GM23338 (cell line): ENCODE results near the gene MRPL2. TPM values are rescaled to one million over a fixed set of nuclear protein-coding genes. Genes with fewer than 3 reads are reported as not detected.

ENCODE experiments used
- ATAC-seq: fragments of 200-7000 bp; cut with Tn5 transposase; 3 replicates; pipeline ENCODE4 v1.9.1; 2020
- DNase-seq: peaks from one replicate; pipeline ENCODE4 v3.0.0-alpha.2; 2015; ENCODE audit warnings: low spot score
- H2AFZ ChIP-seq: fragments of 200-600 bp; sonication (generic); 2 replicates; pipeline ENCODE4 v1.8.0; 2016; ENCODE audit warnings: antibody characterized with exemption, mild to moderate bottlenecking, moderate library complexity
- H3F3A ChIP-seq: fragments of 200-600 bp; sonication (generic); replicated peaks from 2 replicates; pipeline ENCODE4 v1.8.0; 2017; ENCODE audit warnings: antibody characterized with exemption, mixed run types, low read depth
- H3K27ac ChIP-seq: fragments of 200-600 bp; sonication (generic); 2 replicates; pipeline ENCODE4 v1.6.1; 2016; ENCODE audit warnings: low read depth
- H3K27me3 ChIP-seq: fragments of 200-600 bp; sonication (generic); 2 replicates; pipeline ENCODE4 v1.8.0; 2016; ENCODE audit warnings: mild to moderate bottlenecking, mixed run types, moderate library complexity; ENCODE audit not compliant: insufficient read depth
- H3K36me3 ChIP-seq: fragments of 200-600 bp; sonication (generic); 2 replicates; pipeline ENCODE4 v1.8.0; 2016; ENCODE audit warnings: mild to moderate bottlenecking; ENCODE audit not compliant: insufficient read depth
- H3K4me1 ChIP-seq: fragments of 200-600 bp; sonication (generic); 2 replicates; pipeline ENCODE4 v1.8.0; 2016; ENCODE audit warnings: mild to moderate bottlenecking, moderate library complexity; ENCODE audit not compliant: insufficient read depth
- H3K4me2 ChIP-seq: fragments of 200-600 bp; sonication (generic); 2 replicates; pipeline ENCODE4 v1.7.1; 2017; ENCODE audit warnings: mixed run types
- H3K4me3 ChIP-seq: fragments of 200-600 bp; sonication (generic); 2 replicates; pipeline ENCODE4 v1.6.1; 2016; ENCODE audit warnings: mixed run types
- H3K79me2 ChIP-seq: fragments of 200-600 bp; sonication (generic); replicated peaks from 2 replicates; pipeline ENCODE4 v1.8.0; 2017; ENCODE audit warnings: mild to moderate bottlenecking; ENCODE audit not compliant: insufficient read depth
- H3K9me2 ChIP-seq: fragments of 200-600 bp; sonication (generic); 2 replicates; pipeline ENCODE4 v1.8.0; 2017; ENCODE audit not compliant: insufficient read depth
- H4K20me1 ChIP-seq: fragments of 200-600 bp; sonication (generic); replicated peaks from 2 replicates; pipeline ENCODE4 v1.8.0; 2017; ENCODE audit warnings: mild to moderate bottlenecking; ENCODE audit not compliant: insufficient read depth
- H3K27ac Mint-ChIP-seq: 2 replicates; pipeline ENCODE4 v1.8.0; 2020; ENCODE audit warnings: inconsistent platforms, mild to moderate bottlenecking, moderate library complexity, mixed read lengths
- H3K27me3 Mint-ChIP-seq: 3 replicates; pipeline ENCODE4 v1.8.0; 2022; ENCODE audit warnings: low read depth, mild to moderate bottlenecking, moderate library complexity, mixed read lengths, inconsistent platforms; ENCODE audit not compliant: insufficient read depth, poor library complexity
- H3K36me3 Mint-ChIP-seq: 3 replicates; pipeline ENCODE4 v1.8.0; 2021; ENCODE audit warnings: low read depth, mild to moderate bottlenecking, inconsistent platforms, moderate library complexity, mixed read lengths
- H3K4me1 Mint-ChIP-seq: 3 replicates; pipeline ENCODE4 v1.8.0; 2020; ENCODE audit warnings: mild to moderate bottlenecking, inconsistent platforms, mixed read lengths
- H3K4me3 Mint-ChIP-seq: 3 replicates; pipeline ENCODE4 v1.8.0; 2021; ENCODE audit warnings: moderate library complexity, mild to moderate bottlenecking, inconsistent platforms, mixed read lengths
- H3K9me3 Mint-ChIP-seq: 3 replicates; pipeline ENCODE4 v1.8.0; 2020; ENCODE audit warnings: moderate library complexity, mild to moderate bottlenecking, inconsistent platforms, mixed read lengths
- CREB1 ChIP-seq: fragments of 250-450 bp; sonication (Bioruptor Pico); IDR thresholded peaks from 2 replicates; pipeline ENCODE4 v1.5.0; 2020; ENCODE audit warnings: low read depth, mild to moderate bottlenecking, moderate library complexity
- EZH2 ChIP-seq: fragments of 200-600 bp; sonication (generic); IDR thresholded peaks from one replicate; pipeline ENCODE4 v1.8.0; 2017; ENCODE audit warnings: antibody characterized with exemption, mild to moderate bottlenecking, low read depth; ENCODE audit not compliant: unreplicated experiment
- EZH2phosphoT487 ChIP-seq: fragments of 200-600 bp; sonication (generic); IDR thresholded peaks from one replicate; pipeline ENCODE4 v1.8.1; 2018; ENCODE audit warnings: antibody characterized with exemption; ENCODE audit not compliant: unreplicated experiment
- JUNB ChIP-seq: IDR thresholded peaks from one replicate; pipeline ENCODE4 v1.6.1; 2016; ENCODE audit warnings: antibody characterized with exemption; ENCODE audit not compliant: unreplicated experiment
- NANOG ChIP-seq: IDR thresholded peaks from 2 replicates; pipeline ENCODE4 v1.6.1; 2016; ENCODE audit warnings: antibody characterized with exemption, borderline replicate concordance
- POLR2AphosphoS5 ChIP-seq: IDR thresholded peaks from 2 replicates; pipeline ENCODE4 v1.6.1; 2016; ENCODE audit warnings: antibody characterized with exemption, low read depth
- STAT1 ChIP-seq: IDR thresholded peaks from one replicate; pipeline ENCODE4 v1.6.1; 2016; ENCODE audit warnings: antibody characterized with exemption; ENCODE audit not compliant: unreplicated experiment
- ZNF114 ChIP-seq: fragments of 250-450 bp; sonication (Bioruptor Pico); IDR thresholded peaks from 2 replicates; pipeline ENCODE4 v1.5.0; 2020; ENCODE audit warnings: mild to moderate bottlenecking, moderate library complexity
- ZNF331 ChIP-seq: fragments of 250-450 bp; sonication (Bioruptor Pico); IDR thresholded peaks from 2 replicates; pipeline ENCODE4 v1.5.0; 2020; ENCODE audit warnings: low read depth, mild to moderate bottlenecking, moderate library complexity
- polyA plus RNA-seq: library from polyadenylated mRNA; unstranded; fragments of >200 nt; fragmentation: Nextera tagmentation; extraction: Ambion mirVana; gene quantifications from 2 replicates; pipeline ENCODE4 v1.2.1, GENCODE V29; 2016
- total RNA-seq: library from RNA; depleted of rRNA; stranded (reverse); fragments of >200 nt; shearing (Covaris generic); gene quantifications from 2 replicates; pipeline ENCODE4 v1.2.3, GENCODE V29; 2014
- TF ChIP-seq, protein P1 (sequence below): fragments of 250-450 bp; sonication (Bioruptor Pico); IDR thresholded peaks from 2 replicates; pipeline ENCODE4 v1.5.0; 2020; ENCODE audit warnings: mild to moderate bottlenecking, moderate library complexity
- TF ChIP-seq, protein P2 (sequence below): IDR thresholded peaks from 2 replicates; pipeline ENCODE4 v1.6.1; 2016; ENCODE audit warnings: antibody characterized with exemption
- TF ChIP-seq, protein P3 (sequence below), 2 experiments: fragments of 200-600 bp in 1 of 2; sonication (generic) in 1 of 2; conservative IDR thresholded peaks; 2 replicates each; pipeline versions ENCODE4 v1.5.1 to v1.6.1; 2016 to 2017; ENCODE audit warnings: antibody characterized with exemption in 2 of 2, low read depth in 2 of 2, mild to moderate bottlenecking in 2 of 2, moderate library complexity in 1 of 2
- TF ChIP-seq, protein P4 (sequence below): IDR thresholded peaks from one replicate; pipeline ENCODE4 v1.6.1; 2018; ENCODE audit warnings: antibody characterized with exemption; ENCODE audit not compliant: unreplicated experiment

The MRPL2 gene
- total and polyA plus RNA-seq, 2 experiments from 2014 or later, result 32.3 to 128 TPM

DNA sequence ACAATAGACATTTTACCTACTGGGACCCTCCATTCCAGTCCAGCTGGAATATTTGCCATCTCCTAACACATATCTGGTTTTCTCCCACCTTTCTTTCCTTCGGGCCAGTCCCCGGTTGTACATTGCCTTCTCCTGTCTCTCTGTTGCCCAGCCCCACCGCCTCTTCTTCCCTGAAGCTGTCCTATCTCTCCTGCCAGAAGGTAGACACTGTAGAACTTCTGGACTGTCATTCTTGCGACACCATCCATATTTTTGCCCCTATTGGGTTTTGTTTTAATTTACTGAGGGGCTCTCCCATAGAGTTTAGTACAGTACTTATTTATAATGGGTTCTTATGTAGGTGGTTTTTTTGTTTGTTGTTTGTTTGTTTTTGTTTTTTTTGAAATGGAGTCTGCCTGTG, 21.8 kb upstream of the MRPL2 start:
- H3K27ac Mint-ChIP-seq, result no peak overlapping the region
- DNase-seq, result no peak
- H3K4me3 Mint-ChIP-seq, result no peak overlapping the region

More for the DNA sequence above, 21.8 kb upstream of the MRPL2 start:
- Histone ChIP-seq H2AFZ (no peak overlapping the region), H3K36me3 (no peaks in the 10 kb centered on the region), H3K4me2 (no peak overlapping the region), H3K27ac (no peak overlapping the region), H3K27me3 (no peaks in the 10 kb centered on the region), H3K4me3 (no peak overlapping the region), H4K20me1 (peaks cover 64% of the 10 kb centered on the region), H3K79me2 (peaks cover 97% of the 10 kb centered on the region), H3F3A (no peaks in the 10 kb centered on the region), H3K4me1 (peaks cover 31% of the 10 kb centered on the region), H3K9me2 (no peaks in the 10 kb centered on the region)
- Mint-ChIP-seq H3K36me3 (peaks cover 3% of the 10 kb centered on the region; the same call in 2 of the 3 replicates), H3K27me3 (peaks cover 13% of the 10 kb centered on the region), H3K9me3 (no peaks in the 10 kb centered on the region; the same call in 2 of the 3 replicates), H3K4me1 (peaks cover 33% of the 10 kb centered on the region)
- TF ChIP-seq STAT1, result no peak
- TF ChIP-seq EZH2, result no peak
- no peak for TF ChIP-seq CREB1 (CRISPR knock-in tag)
- no peak for TF ChIP-seq EZH2phosphoT487
- TF ChIP-seq, protein P1, sequence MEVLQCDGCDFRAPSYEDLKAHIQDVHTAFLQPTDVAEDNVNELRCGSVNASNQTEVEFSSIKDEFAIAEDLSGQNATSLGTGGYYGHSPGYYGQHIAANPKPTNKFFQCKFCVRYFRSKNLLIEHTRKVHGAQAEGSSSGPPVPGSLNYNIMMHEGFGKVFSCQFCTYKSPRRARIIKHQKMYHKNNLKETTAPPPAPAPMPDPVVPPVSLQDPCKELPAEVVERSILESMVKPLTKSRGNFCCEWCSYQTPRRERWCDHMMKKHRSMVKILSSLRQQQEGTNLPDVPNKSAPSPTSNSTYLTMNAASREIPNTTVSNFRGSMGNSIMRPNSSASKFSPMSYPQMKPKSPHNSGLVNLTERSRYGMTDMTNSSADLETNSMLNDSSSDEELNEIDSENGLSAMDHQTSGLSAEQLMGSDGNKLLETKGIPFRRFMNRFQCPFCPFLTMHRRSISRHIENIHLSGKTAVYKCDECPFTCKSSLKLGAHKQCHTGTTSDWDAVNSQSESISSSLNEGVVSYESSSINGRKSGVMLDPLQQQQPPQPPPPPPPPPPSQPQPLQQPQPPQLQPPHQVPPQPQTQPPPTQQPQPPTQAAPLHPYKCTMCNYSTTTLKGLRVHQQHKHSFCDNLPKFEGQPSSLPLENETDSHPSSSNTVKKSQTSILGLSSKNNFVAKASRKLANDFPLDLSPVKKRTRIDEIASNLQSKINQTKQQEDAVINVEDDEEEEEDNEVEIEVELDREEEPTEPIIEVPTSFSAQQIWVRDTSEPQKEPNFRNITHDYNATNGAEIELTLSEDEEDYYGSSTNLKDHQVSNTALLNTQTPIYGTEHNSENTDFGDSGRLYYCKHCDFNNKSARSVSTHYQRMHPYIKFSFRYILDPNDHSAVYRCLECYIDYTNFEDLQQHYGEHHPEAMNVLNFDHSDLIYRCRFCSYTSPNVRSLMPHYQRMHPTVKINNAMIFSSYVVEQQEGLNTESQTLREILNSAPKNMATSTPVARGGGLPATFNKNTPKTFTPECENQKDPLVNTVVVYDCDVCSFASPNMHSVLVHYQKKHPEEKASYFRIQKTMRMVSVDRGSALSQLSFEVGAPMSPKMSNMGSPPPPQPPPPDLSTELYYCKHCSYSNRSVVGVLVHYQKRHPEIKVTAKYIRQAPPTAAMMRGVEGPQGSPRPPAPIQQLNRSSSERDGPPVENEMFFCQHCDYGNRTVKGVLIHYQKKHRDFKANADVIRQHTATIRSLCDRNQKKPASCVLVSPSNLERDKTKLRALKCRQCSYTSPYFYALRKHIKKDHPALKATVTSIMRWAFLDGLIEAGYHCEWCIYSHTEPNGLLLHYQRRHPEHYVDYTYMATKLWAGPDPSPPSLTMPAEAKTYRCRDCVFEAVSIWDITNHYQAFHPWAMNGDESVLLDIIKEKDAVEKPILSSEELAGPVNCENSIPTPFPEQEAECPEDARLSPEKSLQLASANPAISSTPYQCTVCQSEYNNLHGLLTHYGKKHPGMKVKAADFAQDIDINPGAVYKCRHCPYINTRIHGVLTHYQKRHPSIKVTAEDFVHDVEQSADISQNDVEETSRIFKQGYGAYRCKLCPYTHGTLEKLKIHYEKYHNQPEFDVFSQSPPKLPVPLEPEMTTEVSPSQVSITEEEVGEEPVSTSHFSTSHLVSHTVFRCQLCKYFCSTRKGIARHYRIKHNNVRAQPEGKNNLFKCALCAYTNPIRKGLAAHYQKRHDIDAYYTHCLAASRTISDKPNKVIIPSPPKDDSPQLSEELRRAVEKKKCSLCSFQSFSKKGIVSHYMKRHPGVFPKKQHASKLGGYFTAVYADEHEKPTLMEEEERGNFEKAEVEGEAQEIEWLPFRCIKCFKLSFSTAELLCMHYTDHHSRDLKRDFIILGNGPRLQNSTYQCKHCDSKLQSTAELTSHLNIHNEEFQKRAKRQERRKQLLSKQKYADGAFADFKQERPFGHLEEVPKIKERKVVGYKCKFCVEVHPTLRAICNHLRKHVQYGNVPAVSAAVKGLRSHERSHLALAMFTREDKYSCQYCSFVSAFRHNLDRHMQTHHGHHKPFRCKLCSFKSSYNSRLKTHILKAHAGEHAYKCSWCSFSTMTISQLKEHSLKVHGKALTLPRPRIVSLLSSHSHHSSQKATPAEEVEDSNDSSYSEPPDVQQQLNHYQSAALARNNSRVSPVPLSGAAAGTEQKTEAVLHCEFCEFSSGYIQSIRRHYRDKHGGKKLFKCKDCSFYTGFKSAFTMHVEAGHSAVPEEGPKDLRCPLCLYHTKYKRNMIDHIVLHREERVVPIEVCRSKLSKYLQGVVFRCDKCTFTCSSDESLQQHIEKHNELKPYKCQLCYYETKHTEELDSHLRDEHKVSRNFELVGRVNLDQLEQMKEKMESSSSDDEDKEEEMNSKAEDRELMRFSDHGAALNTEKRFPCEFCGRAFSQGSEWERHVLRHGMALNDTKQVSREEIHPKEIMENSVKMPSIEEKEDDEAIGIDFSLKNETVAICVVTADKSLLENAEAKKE (CRISPR knock-in tag), result no peak
- no peak for TF ChIP-seq JUNB
- TF ChIP-seq, protein P2, sequence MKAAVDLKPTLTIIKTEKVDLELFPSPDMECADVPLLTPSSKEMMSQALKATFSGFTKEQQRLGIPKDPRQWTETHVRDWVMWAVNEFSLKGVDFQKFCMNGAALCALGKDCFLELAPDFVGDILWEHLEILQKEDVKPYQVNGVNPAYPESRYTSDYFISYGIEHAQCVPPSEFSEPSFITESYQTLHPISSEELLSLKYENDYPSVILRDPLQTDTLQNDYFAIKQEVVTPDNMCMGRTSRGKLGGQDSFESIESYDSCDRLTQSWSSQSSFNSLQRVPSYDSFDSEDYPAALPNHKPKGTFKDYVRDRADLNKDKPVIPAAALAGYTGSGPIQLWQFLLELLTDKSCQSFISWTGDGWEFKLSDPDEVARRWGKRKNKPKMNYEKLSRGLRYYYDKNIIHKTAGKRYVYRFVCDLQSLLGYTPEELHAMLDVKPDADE, result no peak
- TF ChIP-seq, protein P3, sequence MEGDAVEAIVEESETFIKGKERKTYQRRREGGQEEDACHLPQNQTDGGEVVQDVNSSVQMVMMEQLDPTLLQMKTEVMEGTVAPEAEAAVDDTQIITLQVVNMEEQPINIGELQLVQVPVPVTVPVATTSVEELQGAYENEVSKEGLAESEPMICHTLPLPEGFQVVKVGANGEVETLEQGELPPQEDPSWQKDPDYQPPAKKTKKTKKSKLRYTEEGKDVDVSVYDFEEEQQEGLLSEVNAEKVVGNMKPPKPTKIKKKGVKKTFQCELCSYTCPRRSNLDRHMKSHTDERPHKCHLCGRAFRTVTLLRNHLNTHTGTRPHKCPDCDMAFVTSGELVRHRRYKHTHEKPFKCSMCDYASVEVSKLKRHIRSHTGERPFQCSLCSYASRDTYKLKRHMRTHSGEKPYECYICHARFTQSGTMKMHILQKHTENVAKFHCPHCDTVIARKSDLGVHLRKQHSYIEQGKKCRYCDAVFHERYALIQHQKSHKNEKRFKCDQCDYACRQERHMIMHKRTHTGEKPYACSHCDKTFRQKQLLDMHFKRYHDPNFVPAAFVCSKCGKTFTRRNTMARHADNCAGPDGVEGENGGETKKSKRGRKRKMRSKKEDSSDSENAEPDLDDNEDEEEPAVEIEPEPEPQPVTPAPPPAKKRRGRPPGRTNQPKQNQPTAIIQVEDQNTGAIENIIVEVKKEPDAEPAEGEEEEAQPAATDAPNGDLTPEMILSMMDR (conservative IDR thresholded peaks at IDR 0.05; ENCODE audit: low read depth in 2 of 2), result no peak
- no peak for TF ChIP-seq POLR2AphosphoS5
- TF ChIP-seq ZNF331 (CRISPR knock-in tag), result no peak
- TF ChIP-seq, protein P4, sequence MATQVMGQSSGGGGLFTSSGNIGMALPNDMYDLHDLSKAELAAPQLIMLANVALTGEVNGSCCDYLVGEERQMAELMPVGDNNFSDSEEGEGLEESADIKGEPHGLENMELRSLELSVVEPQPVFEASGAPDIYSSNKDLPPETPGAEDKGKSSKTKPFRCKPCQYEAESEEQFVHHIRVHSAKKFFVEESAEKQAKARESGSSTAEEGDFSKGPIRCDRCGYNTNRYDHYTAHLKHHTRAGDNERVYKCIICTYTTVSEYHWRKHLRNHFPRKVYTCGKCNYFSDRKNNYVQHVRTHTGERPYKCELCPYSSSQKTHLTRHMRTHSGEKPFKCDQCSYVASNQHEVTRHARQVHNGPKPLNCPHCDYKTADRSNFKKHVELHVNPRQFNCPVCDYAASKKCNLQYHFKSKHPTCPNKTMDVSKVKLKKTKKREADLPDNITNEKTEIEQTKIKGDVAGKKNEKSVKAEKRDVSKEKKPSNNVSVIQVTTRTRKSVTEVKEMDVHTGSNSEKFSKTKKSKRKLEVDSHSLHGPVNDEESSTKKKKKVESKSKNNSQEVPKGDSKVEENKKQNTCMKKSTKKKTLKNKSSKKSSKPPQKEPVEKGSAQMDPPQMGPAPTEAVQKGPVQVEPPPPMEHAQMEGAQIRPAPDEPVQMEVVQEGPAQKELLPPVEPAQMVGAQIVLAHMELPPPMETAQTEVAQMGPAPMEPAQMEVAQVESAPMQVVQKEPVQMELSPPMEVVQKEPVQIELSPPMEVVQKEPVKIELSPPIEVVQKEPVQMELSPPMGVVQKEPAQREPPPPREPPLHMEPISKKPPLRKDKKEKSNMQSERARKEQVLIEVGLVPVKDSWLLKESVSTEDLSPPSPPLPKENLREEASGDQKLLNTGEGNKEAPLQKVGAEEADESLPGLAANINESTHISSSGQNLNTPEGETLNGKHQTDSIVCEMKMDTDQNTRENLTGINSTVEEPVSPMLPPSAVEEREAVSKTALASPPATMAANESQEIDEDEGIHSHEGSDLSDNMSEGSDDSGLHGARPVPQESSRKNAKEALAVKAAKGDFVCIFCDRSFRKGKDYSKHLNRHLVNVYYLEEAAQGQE, result no peak
- no peak for TF ChIP-seq NANOG
- TF ChIP-seq ZNF114 (CRISPR knock-in tag), result no peak
- no peak for ATAC-seq
